ENCODE results near the gene CD8A.

CD8A gene

GRCh38 chr2:86808315-86809161 lies 17.8 kb upstream of the CD8A start:
- peak; percentile 89 to 92 for DNase-seq

- DNase-seq, result peak; percentile 53 to 56
Measured at GRCh38 chr2:86807468-86808275, 17.0 kb upstream of the CD8A start.

- DNase-seq, result no peak
Measured at GRCh38 chr2:86807133-86807467, 16.4 kb upstream of the CD8A start.

- no peak for DNase-seq
Measured at GRCh38 chr2:86806059-86806857, 15.5 kb upstream of the CD8A start.

- no peak for DNase-seq
Measured at GRCh38 chr2:86800856-86801567, 10.3 kb upstream of the CD8A start.

GRCh38 chr2:86794861-86795260 lies 4.1 kb upstream of the CD8A start:
- DNase-seq, result no peak

- DNase-seq, result no peak
Measured at GRCh38 chr2:86793752-86794151, 3.0 kb upstream of the CD8A start.

- no peak for DNase-seq
Measured at GRCh38 chr2:86791573-86791972, 860 bp upstream of the CD8A start.

GRCh38 chr2:86790134-86790675 lies 508 bp downstream of the CD8A start:
- DNase-seq, result no peak

- DNase-seq, result no peak
Measured at GRCh38 chr2:86789687-86790133, 1.0 kb downstream of the CD8A start.

GRCh38 chr2:86788881-86789686 lies 1.6 kb downstream of the CD8A start:
- DNase-seq, result no peak

- DNase-seq, result no peak
Measured at GRCh38 chr2:86788165-86788564, 2.5 kb downstream of the CD8A start.

- peak; percentile 66 to 83 for DNase-seq
Measured at GRCh38 chr2:86787736-86788135, 3.0 kb downstream of the CD8A start.

GRCh38 chr2:86786001-86786536 lies 4.6 kb downstream of the CD8A start:
- DNase-seq, result no peak

GRCh38 chr2:86785456-86785855 lies 5.3 kb downstream of the CD8A start:
- no peak for DNase-seq

GRCh38 chr2:86783615-86784339 lies 6.9 kb downstream of the CD8A start:
- no peak for DNase-seq

- no peak for DNase-seq
Measured at GRCh38 chr2:86782748-86783147, 8.0 kb downstream of the CD8A start.

GRCh38 chr2:86781363-86781762 lies 9.3 kb downstream of the CD8A start:
- DNase-seq, result no peak

GRCh38 chr2:86779971-86780370 lies 10.7 kb downstream of the CD8A start:
- DNase-seq, result no peak

- DNase-seq, result no peak
Measured at GRCh38 chr2:86778957-86779356, 11.8 kb downstream of the CD8A start.

Measured in Kasumi-1 (cell line).